GM18499 (cell line): ENCODE measurements around the gene FAT1.

ENCODE experiments used
- ATAC-seq: cut with Tn5 transposase; IDR thresholded peaks from one replicate; pipeline ENCODE4 v1.9.1; 2021; ENCODE audit warnings: moderate number of reproducible peaks; ENCODE audit not compliant: insufficient read depth, unreplicated experiment

FAT1 gene

GRCh38 chr4:186725469-186726425, 2.1 kb upstream of the FAT1 start:
- no peak for ATAC-seq

GRCh38 chr4:186724864-186725468, 1.3 kb upstream of the FAT1 start:
- no peak for ATAC-seq

GRCh38 chr4:186724058-186724863, 605 bp upstream of the FAT1 start:
- ATAC-seq = no peak

- ATAC-seq = no peak
Measured at GRCh38 chr4:186722796-186723291, 812 bp downstream of the FAT1 start.

- ATAC-seq = no peak
Measured at GRCh38 chr4:186719925-186720694, 3.5 kb downstream of the FAT1 start.

- ATAC-seq = no peak
Measured at GRCh38 chr4:186717556-186717955, 6.1 kb downstream of the FAT1 start.

GRCh38 chr4:186715077-186715476, 8.6 kb downstream of the FAT1 start:
- no peak for ATAC-seq

- ATAC-seq = no peak
Measured at GRCh38 chr4:186714006-186714675, 9.5 kb downstream of the FAT1 start.

- no peak for ATAC-seq
Measured at GRCh38 chr4:186712690-186713089, 11.0 kb downstream of the FAT1 start.

- ATAC-seq = no peak
Measured at GRCh38 chr4:186710521-186711119, 13.0 kb downstream of the FAT1 start.

GRCh38 chr4:186709517-186709916, 14.1 kb downstream of the FAT1 start:
- ATAC-seq = no peak

GRCh38 chr4:186708554-186708953, 15.1 kb downstream of the FAT1 start:
- ATAC-seq = no peak

GRCh38 chr4:186707996-186708395, 15.7 kb downstream of the FAT1 start:
- ATAC-seq = no peak

- no peak for ATAC-seq
Measured at GRCh38 chr4:186707574-186707973, 16.1 kb downstream of the FAT1 start.

- no peak for ATAC-seq
Measured at GRCh38 chr4:186704057-186704456, 19.6 kb downstream of the FAT1 start.

- ATAC-seq = no peak
Measured at GRCh38 chr4:186703510-186703909, 20.1 kb downstream of the FAT1 start.

- no peak for ATAC-seq
Measured at GRCh38 chr4:186702940-186703339, 20.7 kb downstream of the FAT1 start.

GRCh38 chr4:186702297-186702696, 21.4 kb downstream of the FAT1 start:
- ATAC-seq = no peak

- no peak for ATAC-seq
Measured at GRCh38 chr4:186701788-186702187, 21.9 kb downstream of the FAT1 start.
